GM12878 (cell line): ENCODE results near the gene CELSR2. TPM values are rescaled to one million over a fixed set of nuclear protein-coding genes. Genes with fewer than 3 reads are reported as not detected.

Experiments
- ATAC-seq: fragments of 200-7000 bp; cut with Tn5 transposase; 3 replicates; pipeline ENCODE4 v1.9.1; 2020; ENCODE audit warnings: mild to moderate bottlenecking, moderate library complexity
- BruUV-seq: library from RNA; stranded (reverse); fragments of 400-500 nt; replicated peaks from 2 replicates; lab custom pipeline; 2021; lab: Mats Ljungman, UMichigan
- CTCF ChIA-PET: fragments of 300-600 bp; sonication (Branson Sonifier 250); formaldehyde crosslinking; extraction: SDS; loops from one replicate; lab custom pipeline; 2021; ENCODE audit warnings: inconsistent platforms; lab: Yijun Ruan, JAX
- POLR2A ChIA-PET: fragments of 350-600 bp; formaldehyde crosslinking; extraction: SDS; loops from one replicate; lab custom pipeline; 2021; ENCODE audit warnings: inconsistent platforms; lab: Charles Lee
- RAD21 ChIA-PET: fragments of 300-600 bp; sonication (Branson Sonifier 250); formaldehyde crosslinking; loops from one replicate; lab custom pipeline; 2023; ENCODE audit warnings: antibody characterized with exemption; ENCODE audit not compliant: unreplicated experiment; lab: Charles Lee
- SMC1A ChIA-PET: fragments of 300-600 bp; sonication (Branson Sonifier 250); formaldehyde crosslinking; loops from one replicate; lab custom pipeline; 2023; ENCODE audit not compliant: unreplicated experiment, uncharacterized antibody; lab: Charles Lee
- DNase-seq: peaks from one replicate; pipeline ENCODE4 v3.0.0-alpha.2; 2011; ENCODE audit warnings: low read depth, low spot score
- FAIRE-seq: peaks from 3 replicates; lab custom pipeline; 2011; peaks lifted over from hg19 to GRCh38; lab: Jason Lieb, UNC
- H2AFZ ChIP-seq: 2 replicates; pipeline ENCODE4 v1.6.0; 2011; ENCODE audit warnings: low read depth, low read length, control low read depth; ENCODE audit not compliant: control insufficient read depth
- H3K27ac ChIP-seq: 2 replicates; pipeline ENCODE4 v1.5.1; 2011; ENCODE audit warnings: control low read depth; ENCODE audit not compliant: control insufficient read depth, insufficient read depth
- H3K27me3 ChIP-seq, 2 experiments: replicated peaks in 1 of 2; 2 replicates each; pipeline versions ENCODE4 v1.6.0 to v1.6.1; 2011; ENCODE audit warnings: low read length in 1 of 2; ENCODE audit not compliant: control insufficient read depth in 2 of 2, insufficient read depth in 2 of 2
- H3K36me3 ChIP-seq, 2 experiments: 2 replicates each; pipeline ENCODE4 v1.5.1; 2011; ENCODE audit warnings: low read length in 1 of 2; ENCODE audit not compliant: control insufficient read depth in 2 of 2, insufficient read depth in 2 of 2
- H3K4me1 ChIP-seq: 2 replicates; pipeline ENCODE4 v1.6.1; 2011; ENCODE audit warnings: mild to moderate bottlenecking, low read length, moderate library complexity, mixed read lengths; ENCODE audit not compliant: control insufficient read depth, insufficient read depth
- H3K4me2 ChIP-seq: 2 replicates; pipeline ENCODE4 v1.6.0; 2011; ENCODE audit warnings: control low read depth; ENCODE audit not compliant: control insufficient read depth, insufficient read depth
- H3K4me3 ChIP-seq: fragments of 200-600 bp; sonication (generic); 2 replicates; pipeline ENCODE4 v1.5.1; 2016
- H3K79me2 ChIP-seq: 2 replicates; pipeline ENCODE4 v1.6.0; 2011; ENCODE audit warnings: low read length; ENCODE audit not compliant: control insufficient read depth, insufficient read depth
- H3K9ac ChIP-seq: 2 replicates; pipeline ENCODE4 v1.8.0; 2011; ENCODE audit warnings: low read length, control low read depth, mixed read lengths; ENCODE audit not compliant: control insufficient read depth, insufficient read depth
- H3K9me3 ChIP-seq: replicated peaks from 3 replicates; pipeline ENCODE4 v1.5.1; 2011; ENCODE audit warnings: mild to moderate bottlenecking, low read length; ENCODE audit not compliant: control insufficient read depth, insufficient read depth
- H4K20me1 ChIP-seq: 2 replicates; pipeline ENCODE4 v1.6.0; 2011; ENCODE audit not compliant: control insufficient read depth, insufficient read depth
- ASH2L ChIP-seq: fragments of 300-600, 200-600 bp; sonication (generic); IDR thresholded peaks from 2 replicates; pipeline ENCODE4 v1.6.1; 2017; ENCODE audit warnings: low read depth, mild to moderate bottlenecking, borderline replicate concordance
- ATF2 ChIP-seq: IDR thresholded peaks from 2 replicates; pipeline ENCODE4 v1.6.1; 2012; ENCODE audit warnings: low read length, inconsistent platforms
- BCL3 ChIP-seq: IDR thresholded peaks from 2 replicates; pipeline ENCODE4 v1.6.1; 2011; ENCODE audit warnings: borderline replicate concordance, low read depth, mild to moderate bottlenecking, moderate library complexity, low read length; ENCODE audit not compliant: insufficient read depth, poor library complexity, severe bottlenecking
- CEBPB ChIP-seq, 2 experiments: fragments of 150-350 bp in 1 of 2; IDR thresholded peaks; 2 replicates each; pipeline ENCODE4 v1.6.1; 2012 to 2014; ENCODE audit warnings: low read depth in 2 of 2, low read length in 2 of 2, borderline replicate concordance in 1 of 2, inconsistent platforms in 1 of 2
- CHD1 ChIP-seq: IDR thresholded peaks from 2 replicates; pipeline ENCODE4 v1.6.1; 2012; ENCODE audit warnings: low read depth, low read length, improper control_type of control experiment
- FOXK2 ChIP-seq: fragments of 450-650 bp; IDR thresholded peaks from 2 replicates; pipeline ENCODE4 v1.6.1; 2017; ENCODE audit warnings: mild to moderate bottlenecking, moderate library complexity
- GABPA ChIP-seq: IDR thresholded peaks from 2 replicates; pipeline ENCODE4 v1.6.1; 2014; ENCODE audit warnings: antibody characterized with exemption, low read depth, mild to moderate bottlenecking, inconsistent platforms
- IRF5 ChIP-seq: fragments of 450-650 bp; IDR thresholded peaks from 2 replicates; pipeline ENCODE4 v1.6.1; 2017; ENCODE audit warnings: borderline replicate concordance
- KLF5 ChIP-seq: fragments of 450-650 bp; IDR thresholded peaks from 2 replicates; pipeline ENCODE4 v1.6.1; 2014; ENCODE audit warnings: mild to moderate bottlenecking; ENCODE audit not compliant: partially characterized antibody
- MAX ChIP-seq: IDR thresholded peaks from 2 replicates; pipeline ENCODE4 v1.6.1; 2012; ENCODE audit warnings: low read depth, low read length, improper control_type of control experiment
- RAD21 ChIP-seq: IDR thresholded peaks from 2 replicates; pipeline ENCODE4 v1.6.1; 2011; ENCODE audit warnings: mild to moderate bottlenecking, low read depth, low read length, moderate library complexity; ENCODE audit not compliant: insufficient read depth
- TCF3 ChIP-seq: IDR thresholded peaks from 2 replicates; pipeline ENCODE4 v1.6.1; 2012; ENCODE audit warnings: low read depth, mild to moderate bottlenecking, low read length, borderline replicate concordance; ENCODE audit not compliant: insufficient read depth
- ZNF274 ChIP-seq: IDR thresholded peaks from one replicate; pipeline ENCODE4 v1.8.0; 2011; ENCODE audit not compliant: insufficient read length, insufficient read depth
- WGBS: methylation state at CpG from one replicate; pipeline ENCODE4 v1.1.6; 2016; ENCODE audit warnings: low lambda C conversion rate; ENCODE audit not compliant: insufficient replicate concordance, insufficient coverage; ENCODE audit errors: missing lambda C conversion rate; 5-methylcytosine and 5-hydroxymethylcytosine counted together
- in situ Hi-C: fragments of 300-500 bp; cut with MboI; formaldehyde crosslinking; loops from 9 replicates; pipeline ENCODE4 v1.14.3; 2018; ENCODE audit warnings: mixed read lengths
- intact Hi-C: fragments of 100-400 bp; cut with micrococcal nuclease; formaldehyde crosslinking; loops from one replicate; pipeline ENCODE4 v1.14.2; 2022; ENCODE audit not compliant: unreplicated experiment
- polyA plus RNA-seq, 11 experiments: library from polyadenylated mRNA; depleted of rRNA in 4 of 11; unstranded in 6 of 11; stranded (reverse) in 5 of 11; fragments of >200 nt; fragmentation: Nextera tagmentation in 4 of 11; fragmentation: Illumina TruSeq in 1 of 11; extraction: Ambion mirVana in 4 of 11; extraction: Trizol in 1 of 11; gene quantifications; 1 replicate in 1 of 11; 2 replicates in 10 of 11; pipeline versions ENCODE4 v1.2.1 to v1.2.3, GENCODE V29; 2011 to 2016; ENCODE audit warnings: inconsistent platforms in 2 of 11, missing spikeins in 2 of 11, low read depth in 1 of 11
- total RNA-seq, 4 experiments: library from RNA; depleted of rRNA in 3 of 4; stranded (reverse); fragments of >200 nt in 3 of 4; fragmentation: Illumina TruSeq in 1 of 4; extraction: Trizol in 1 of 4; gene quantifications; 2 replicates each; pipeline versions ENCODE4 v1.2.1 to v1.2.3, GENCODE V29; 2013 to 2021

The CELSR2 gene
- total and polyA plus RNA-seq, 10 of the 15 experiments (the other 5 are each of a cell fraction or from before 2014, with no cell fraction given): under 0.01 to 0.15 (median 0.04) TPM; not detected in 2

GRCh38 chr1:109309347-109309746 is 60.0 kb downstream of the CELSR2 start:
- ATAC-seq: no peak
- intact Hi-C loops: no loop called here
- H3K4me3 ChIP-seq: no peak overlapping the region
- H2AFZ ChIP-seq: no peak overlapping the region
- CTCF ChIA-PET: interaction anchor here (1.5 kb wide), 1 partner anchor 14 kb away, joined by 3 read pairs; no protein-coding TSS in a partner anchor
- RAD21 ChIA-PET: no interaction called here
- no peaks in the 10 kb centered on the region for H3K36me3 ChIP-seq
- in situ Hi-C loops: no loop called here
- H3K79me2 ChIP-seq: no peaks in the 10 kb centered on the region
- H3K9ac ChIP-seq: no peak overlapping the region
- H3K4me1 ChIP-seq: no peaks in the 10 kb centered on the region
- DNase-seq: no peak
- POLR2A ChIA-PET: no interaction called here
- WGBS: 3% methylated on average over 2 of the region's 2 CpGs
- no peaks in the 10 kb centered on the region for H4K20me1 ChIP-seq
- no TSS peak for BruUV-seq
- H3K27ac ChIP-seq: no peak overlapping the region
- FAIRE-seq: no peak
- TF ChIP-seq ZNF274: no peak
- H3K4me2 ChIP-seq: no peak overlapping the region
- H3K9me3 ChIP-seq: no peaks in the 10 kb centered on the region
- SMC1A ChIA-PET: interaction anchor here (0.7 kb wide), 1 partner anchor 11 kb away, joined by 3 read pairs; no protein-coding TSS in a partner anchor
- H3K27me3 ChIP-seq: peaks cover 0 to 1% of the 10 kb centered on the region in 2 experiments; a peak in 2 of 4 replicates

- no peaks in the 10 kb centered on the region for H3K4me1 ChIP-seq
- DNase-seq (no peak), ATAC-seq (no peak), FAIRE-seq (no peak)
- H3K4me2 ChIP-seq: no peak overlapping the region
- 78% methylated on average over 2 of the region's 2 CpGs for WGBS
- in situ Hi-C loops (no loop called here), intact Hi-C loops (no loop called here)
- H3K27ac ChIP-seq: no peak overlapping the region
- H3K79me2 ChIP-seq: no peaks in the 10 kb centered on the region
- peaks cover 0 to 1% of the 10 kb centered on the region in 2 experiments; a peak in 2 of 4 replicates for H3K27me3 ChIP-seq
- no peaks in the 10 kb centered on the region for H4K20me1 ChIP-seq
- ChIA-PET SMC1A (interaction anchor here (0.6 to 1.5 kb wide), 2 partner anchors 87 to 377 kb away, joined by 3 to 4 read pairs; no protein-coding TSS in a partner anchor), POLR2A (no interaction called here), RAD21 (no interaction called here), CTCF (interaction anchor here (0.7 kb wide), 1 partner anchor 577 kb away, joined by 3 read pairs; no protein-coding TSS in a partner anchor)
- no TSS peak for BruUV-seq
- H3K9me3 ChIP-seq: no peaks in the 10 kb centered on the region
- H3K9ac ChIP-seq: no peak overlapping the region
- H2AFZ ChIP-seq: no peak overlapping the region
- no peak overlapping the region for H3K4me3 ChIP-seq
- H3K36me3 ChIP-seq: no peaks in the 10 kb centered on the region
- no peak for TF ChIP-seq TCF3
- no peak for TF ChIP-seq CHD1
- no peak for TF ChIP-seq KLF5
- no peak for TF ChIP-seq IRF5
- TF ChIP-seq RAD21: no peak
- TF ChIP-seq BCL3: no peak
- TF ChIP-seq CEBPB (IDR thresholded peaks at IDR 0.05; ENCODE audit: borderline replicate concordance in 1 of 2, low read depth in 2 of 2, low read length in 2 of 2): no peak
- TF ChIP-seq ATF2: no peak
- TF ChIP-seq GABPA: no peak
- TF ChIP-seq ASH2L: no peak
- TF ChIP-seq FOXK2: no peak
- no peak for TF ChIP-seq MAX
These were observed 62.9 kb downstream of the CELSR2 start for GRCh38 chr1:109312246-109312645.
